ENCODE measurements around the gene MAGI2. TPM values are rescaled to one million over a fixed set of nuclear protein-coding genes. Genes with fewer than 3 reads are reported as not detected.

The MAGI2 gene
- total and polyA plus RNA-seq, 4 donors = 0.37 to 4.1 (median 1.4) TPM

DNA sequence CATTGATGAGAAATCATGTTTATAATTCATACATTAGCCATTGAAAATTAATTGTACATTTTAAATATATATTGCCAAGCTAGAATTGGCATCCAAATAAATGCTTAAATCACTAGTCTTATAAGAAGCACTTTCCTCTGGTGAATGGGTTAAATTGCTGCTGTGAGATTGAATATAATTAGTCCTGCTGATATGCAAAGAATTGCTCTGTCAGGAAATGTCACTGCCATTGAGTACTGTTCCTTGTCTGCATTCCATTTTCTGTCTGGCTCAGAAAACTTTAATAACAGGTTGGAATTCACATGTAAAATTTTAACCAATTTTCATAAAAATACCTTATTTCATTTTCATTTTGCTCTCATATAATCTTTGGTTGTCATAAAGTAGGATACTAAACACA, 589.1 kb downstream of the MAGI2 start:
- no peaks in the 10 kb centered on the region for H3K27me3 ChIP-seq (ENCODE audit: control insufficient read depth in 4 of 4, insufficient read depth in 4 of 4, low read length in 3 of 4)
- H3K9me3 ChIP-seq (ENCODE audit: control insufficient read depth in 4 of 4, low read length in 3 of 4) = no peaks in the 10 kb centered on the region
- no peak for DNase-seq (ENCODE audit: low spot score)
- H3K9ac ChIP-seq (ENCODE audit: low read depth in 1 of 2, low read length in 2 of 2) = no peak overlapping the region
- no peak overlapping the region for H3K27ac ChIP-seq (ENCODE audit: low read depth in 1 of 2, low read length in 2 of 2)
- no peaks in the 10 kb centered on the region for H3K4me1 ChIP-seq (ENCODE audit: control insufficient read depth in 4 of 4, insufficient read depth in 4 of 4, low read length in 3 of 4)
- no peak overlapping the region for H3K4me3 ChIP-seq (ENCODE audit: low read depth in 1 of 3, low read length in 3 of 3)
- H3K36me3 ChIP-seq (ENCODE audit: control insufficient read depth in 4 of 4, insufficient read depth in 3 of 4, low read depth in 1 of 4, low read length in 3 of 4) = no peaks in the 10 kb centered on the region
- TF ChIP-seq FOXA1 (IDR thresholded peaks at IDR 0.05) (no peak), YY1 (IDR thresholded peaks at IDR 0.05) (no peak), FOXA2 (IDR thresholded peaks at IDR 0.05) (no peak), NR2F2 (IDR thresholded peaks at IDR 0.05) (no peak), SP1 (IDR thresholded peaks at IDR 0.05) (no peak), RAD21 (IDR thresholded peaks at IDR 0.05) (no peak), EGR1 (IDR thresholded peaks at IDR 0.05; ENCODE audit: low read depth in 2 of 2) (no peak), HNF4G (IDR thresholded peaks at IDR 0.05) (no peak), ATF3 (IDR thresholded peaks at IDR 0.05) (no peak), GABPA (IDR thresholded peaks at IDR 0.05 in 1 of 2, conservative IDR thresholded peaks at IDR 0.05 in 1 of 2) (no peak), RXRA (IDR thresholded peaks at IDR 0.05) (no peak)
- TF ChIP-seq, protein P1, sequence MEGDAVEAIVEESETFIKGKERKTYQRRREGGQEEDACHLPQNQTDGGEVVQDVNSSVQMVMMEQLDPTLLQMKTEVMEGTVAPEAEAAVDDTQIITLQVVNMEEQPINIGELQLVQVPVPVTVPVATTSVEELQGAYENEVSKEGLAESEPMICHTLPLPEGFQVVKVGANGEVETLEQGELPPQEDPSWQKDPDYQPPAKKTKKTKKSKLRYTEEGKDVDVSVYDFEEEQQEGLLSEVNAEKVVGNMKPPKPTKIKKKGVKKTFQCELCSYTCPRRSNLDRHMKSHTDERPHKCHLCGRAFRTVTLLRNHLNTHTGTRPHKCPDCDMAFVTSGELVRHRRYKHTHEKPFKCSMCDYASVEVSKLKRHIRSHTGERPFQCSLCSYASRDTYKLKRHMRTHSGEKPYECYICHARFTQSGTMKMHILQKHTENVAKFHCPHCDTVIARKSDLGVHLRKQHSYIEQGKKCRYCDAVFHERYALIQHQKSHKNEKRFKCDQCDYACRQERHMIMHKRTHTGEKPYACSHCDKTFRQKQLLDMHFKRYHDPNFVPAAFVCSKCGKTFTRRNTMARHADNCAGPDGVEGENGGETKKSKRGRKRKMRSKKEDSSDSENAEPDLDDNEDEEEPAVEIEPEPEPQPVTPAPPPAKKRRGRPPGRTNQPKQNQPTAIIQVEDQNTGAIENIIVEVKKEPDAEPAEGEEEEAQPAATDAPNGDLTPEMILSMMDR (IDR thresholded peaks at IDR 0.05; ENCODE audit: low read depth, low read length, missing input control) = no peak
- TF ChIP-seq, protein P2, sequence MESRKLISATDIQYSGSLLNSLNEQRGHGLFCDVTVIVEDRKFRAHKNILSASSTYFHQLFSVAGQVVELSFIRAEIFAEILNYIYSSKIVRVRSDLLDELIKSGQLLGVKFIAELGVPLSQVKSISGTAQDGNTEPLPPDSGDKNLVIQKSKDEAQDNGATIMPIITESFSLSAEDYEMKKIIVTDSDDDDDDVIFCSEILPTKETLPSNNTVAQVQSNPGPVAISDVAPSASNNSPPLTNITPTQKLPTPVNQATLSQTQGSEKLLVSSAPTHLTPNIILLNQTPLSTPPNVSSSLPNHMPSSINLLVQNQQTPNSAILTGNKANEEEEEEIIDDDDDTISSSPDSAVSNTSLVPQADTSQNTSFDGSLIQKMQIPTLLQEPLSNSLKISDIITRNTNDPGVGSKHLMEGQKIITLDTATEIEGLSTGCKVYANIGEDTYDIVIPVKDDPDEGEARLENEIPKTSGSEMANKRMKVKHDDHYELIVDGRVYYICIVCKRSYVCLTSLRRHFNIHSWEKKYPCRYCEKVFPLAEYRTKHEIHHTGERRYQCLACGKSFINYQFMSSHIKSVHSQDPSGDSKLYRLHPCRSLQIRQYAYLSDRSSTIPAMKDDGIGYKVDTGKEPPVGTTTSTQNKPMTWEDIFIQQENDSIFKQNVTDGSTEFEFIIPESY (IDR thresholded peaks at IDR 0.05) = no peak
- TF ChIP-seq, protein P3, sequence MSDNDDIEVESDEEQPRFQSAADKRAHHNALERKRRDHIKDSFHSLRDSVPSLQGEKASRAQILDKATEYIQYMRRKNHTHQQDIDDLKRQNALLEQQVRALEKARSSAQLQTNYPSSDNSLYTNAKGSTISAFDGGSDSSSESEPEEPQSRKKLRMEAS (IDR thresholded peaks at IDR 0.05) = no peak

- DNase-seq (ENCODE audit: low spot score) = no peak
- Histone ChIP-seq H3K4me1 (ENCODE audit: control insufficient read depth in 4 of 4, insufficient read depth in 4 of 4, low read length in 3 of 4) (no peaks in the 10 kb centered on the region), H3K4me3 (ENCODE audit: low read depth in 1 of 3, low read length in 3 of 3) (no peak overlapping the region), H3K36me3 (ENCODE audit: control insufficient read depth in 4 of 4, insufficient read depth in 3 of 4, low read depth in 1 of 4, low read length in 3 of 4) (no peaks in the 10 kb centered on the region), H3K27me3 (ENCODE audit: control insufficient read depth in 4 of 4, insufficient read depth in 4 of 4, low read length in 3 of 4) (no peaks in the 10 kb centered on the region), H3K27ac (ENCODE audit: low read depth in 1 of 2, low read length in 2 of 2) (no peak overlapping the region), H3K9ac (ENCODE audit: low read depth in 1 of 2, low read length in 2 of 2) (no peak overlapping the region), H3K9me3 (ENCODE audit: control insufficient read depth in 4 of 4, low read length in 3 of 4) (no peaks in the 10 kb centered on the region)
- TF ChIP-seq HNF4A (conservative IDR thresholded peaks at IDR 0.05) = no peak
- no peak for TF ChIP-seq RXRA (IDR thresholded peaks at IDR 0.05)
- TF ChIP-seq FOXA1 (IDR thresholded peaks at IDR 0.05) = no peak
- TF ChIP-seq ATF3 (IDR thresholded peaks at IDR 0.05) = no peak
- TF ChIP-seq, protein P3 (IDR thresholded peaks at IDR 0.05) = no peak
- TF ChIP-seq RAD21 (IDR thresholded peaks at IDR 0.05) = no peak
- TF ChIP-seq GABPA (IDR thresholded peaks at IDR 0.05 in 1 of 2, conservative IDR thresholded peaks at IDR 0.05 in 1 of 2) = no peak
- no peak for TF ChIP-seq NR2F2 (IDR thresholded peaks at IDR 0.05)
- TF ChIP-seq EGR1 (IDR thresholded peaks at IDR 0.05; ENCODE audit: low read depth in 2 of 2) = no peak
- TF ChIP-seq YY1 (IDR thresholded peaks at IDR 0.05) = no peak
- no peak for TF ChIP-seq TAF1 (conservative IDR thresholded peaks at IDR 0.05)
- TF ChIP-seq, protein P2 (IDR thresholded peaks at IDR 0.05) = no peak
- TF ChIP-seq FOXA2 (IDR thresholded peaks at IDR 0.05) = no peak
- WGBS = 74% methylated on average over 1 of the region's 1 CpG
These were observed 590.2 kb downstream of the MAGI2 start for GRCh38 chr7:78863281-78863680.

Data from liver (tissue), 9 donors.